Caco-2 (cell line): ENCODE data around the gene FTCD. TPM values are rescaled to one million over a fixed set of nuclear protein-coding genes. Genes with fewer than 3 reads are reported as not detected.
"Not testable (repeated sequence)": the region's sequence is repeated elsewhere in the genome, so short reads cannot be mapped to it uniquely, and the experiment has no call there.

Source experiments
- BruUV-seq: library from RNA; stranded (reverse); fragments of 400-500 nt; replicated peaks from 2 replicates; lab custom pipeline; 2021; lab: Mats Ljungman, UMichigan
- CTCF ChIA-PET: fragments of 300-600 bp; sonication (Branson Sonifier 250); formaldehyde crosslinking; loops from one replicate; lab custom pipeline; 2022; ENCODE audit warnings: antibody characterized with exemption; lab: Charles Lee
- POLR2A ChIA-PET: fragments of 300-600 bp; sonication (Branson Sonifier 250); formaldehyde crosslinking; loops from one replicate; lab custom pipeline; 2022; ENCODE audit warnings: antibody characterized with exemption; lab: Charles Lee
- DNase-seq, 2 experiments: peaks; one replicate each; pipeline versions ENCODE4 v3.0.0 to v3.0.0-alpha.2; 2020 to 2022
- H3K27me3 ChIP-seq: replicated peaks from 2 replicates; pipeline ENCODE4 v1.6.0; 2011; ENCODE audit warnings: low read length; ENCODE audit not compliant: control insufficient read depth, insufficient read depth
- H3K36me3 ChIP-seq: 2 replicates; pipeline ENCODE4 v1.5.1; 2011; ENCODE audit warnings: low read length; ENCODE audit not compliant: control insufficient read depth, insufficient read depth
- H3K4me1 ChIP-seq: fragments of 250-450 bp; sonication (Bioruptor Pico); 2 replicates; pipeline ENCODE4 v1.5.1; 2020; ENCODE audit warnings: mild to moderate bottlenecking
- H3K4me3 ChIP-seq: 2 replicates; pipeline ENCODE4 v1.5.1; 2011; ENCODE audit warnings: low read depth, mild to moderate bottlenecking, control low read depth, low read length
- H3K9me3 ChIP-seq: fragments of 250-450 bp; sonication (Bioruptor Pico); 2 replicates; pipeline ENCODE4 v1.5.1; 2020; ENCODE audit warnings: mild to moderate bottlenecking, moderate library complexity
- H3K27ac Mint-ChIP-seq: one replicate; pipeline ENCODE4 v1.8.0; 2022; ENCODE audit warnings: mixed read lengths; ENCODE audit not compliant: unreplicated experiment
- H3K27me3 Mint-ChIP-seq: one replicate; pipeline ENCODE4 v1.8.0; 2022; ENCODE audit warnings: mixed read lengths; ENCODE audit not compliant: insufficient read depth, unreplicated experiment
- H3K36me3 Mint-ChIP-seq: one replicate; pipeline ENCODE4 v1.8.0; 2022; ENCODE audit warnings: mild to moderate bottlenecking, mixed read lengths; ENCODE audit not compliant: insufficient read depth, unreplicated experiment
- H3K4me1 Mint-ChIP-seq: one replicate; pipeline ENCODE4 v1.8.0; 2022; ENCODE audit warnings: low read depth, mixed read lengths; ENCODE audit not compliant: unreplicated experiment
- H3K4me3 Mint-ChIP-seq: one replicate; pipeline ENCODE4 v1.8.0; 2022; ENCODE audit warnings: mild to moderate bottlenecking, moderate library complexity, mixed read lengths; ENCODE audit not compliant: unreplicated experiment
- H3K9me3 Mint-ChIP-seq: one replicate; pipeline ENCODE4 v1.8.0; 2022; ENCODE audit warnings: mixed read lengths; ENCODE audit not compliant: unreplicated experiment
- intact Hi-C: fragments of 100-400 bp; cut with micrococcal nuclease; formaldehyde crosslinking; loops from one replicate; pipeline ENCODE4 v1.10.0; 2022; ENCODE audit not compliant: unreplicated experiment
- total RNA-seq: library from RNA; stranded (reverse); gene quantifications from 2 replicates; pipeline ENCODE4 v1.2.3, GENCODE V29; 2022
- TF ChIP-seq, protein P1 (sequence below), 2 experiments: fragments of 200-600 bp in 1 of 2; IDR thresholded peaks; 1 replicate in 1 of 2; 2 replicates in 1 of 2; pipeline versions ENCODE4 v1.5.1 to v1.8.0; 2011 to 2022; ENCODE audit warnings: antibody characterized with exemption in 1 of 2, control low read depth in 1 of 2, inconsistent platforms in 1 of 2, low read depth in 1 of 2, low read length in 1 of 2, mild to moderate bottlenecking in 1 of 2, moderate library complexity in 1 of 2; ENCODE audit not compliant: insufficient read depth in 1 of 2, severe bottlenecking in 1 of 2, unreplicated experiment in 1 of 2

The FTCD gene
- total RNA-seq, 1 experiment from 2014 or later, result 3.5 TPM

- DNase-seq, result no peak
- no peak overlapping the region for H3K27ac Mint-ChIP-seq
- Histone ChIP-seq H3K27me3 (no peaks in the 10 kb centered on the region), H3K36me3 (no peaks in the 10 kb centered on the region), H3K9me3 (peaks cover 3% of the 10 kb centered on the region; the same call in 1 of the 2 replicates), H3K4me3 (no peak overlapping the region), H3K4me1 (no peaks in the 10 kb centered on the region)
- H3K9me3 Mint-ChIP-seq, result peaks cover 18% of the 10 kb centered on the region
- no TSS peak for BruUV-seq
- POLR2A ChIA-PET, result no interaction called here
- H3K4me1 Mint-ChIP-seq, result no peaks in the 10 kb centered on the region
- TF ChIP-seq, protein P1, sequence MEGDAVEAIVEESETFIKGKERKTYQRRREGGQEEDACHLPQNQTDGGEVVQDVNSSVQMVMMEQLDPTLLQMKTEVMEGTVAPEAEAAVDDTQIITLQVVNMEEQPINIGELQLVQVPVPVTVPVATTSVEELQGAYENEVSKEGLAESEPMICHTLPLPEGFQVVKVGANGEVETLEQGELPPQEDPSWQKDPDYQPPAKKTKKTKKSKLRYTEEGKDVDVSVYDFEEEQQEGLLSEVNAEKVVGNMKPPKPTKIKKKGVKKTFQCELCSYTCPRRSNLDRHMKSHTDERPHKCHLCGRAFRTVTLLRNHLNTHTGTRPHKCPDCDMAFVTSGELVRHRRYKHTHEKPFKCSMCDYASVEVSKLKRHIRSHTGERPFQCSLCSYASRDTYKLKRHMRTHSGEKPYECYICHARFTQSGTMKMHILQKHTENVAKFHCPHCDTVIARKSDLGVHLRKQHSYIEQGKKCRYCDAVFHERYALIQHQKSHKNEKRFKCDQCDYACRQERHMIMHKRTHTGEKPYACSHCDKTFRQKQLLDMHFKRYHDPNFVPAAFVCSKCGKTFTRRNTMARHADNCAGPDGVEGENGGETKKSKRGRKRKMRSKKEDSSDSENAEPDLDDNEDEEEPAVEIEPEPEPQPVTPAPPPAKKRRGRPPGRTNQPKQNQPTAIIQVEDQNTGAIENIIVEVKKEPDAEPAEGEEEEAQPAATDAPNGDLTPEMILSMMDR (IDR thresholded peaks at IDR 0.05; ENCODE audit: insufficient read depth in 1 of 2, low read depth in 1 of 2, low read length in 1 of 2, severe bottlenecking in 1 of 2, unreplicated experiment in 1 of 2), result no peak
- peaks cover 9% of the 10 kb centered on the region for H3K27me3 Mint-ChIP-seq
- no peak overlapping the region for H3K4me3 Mint-ChIP-seq
- intact Hi-C loops, result no loop called here
- CTCF ChIA-PET, result no interaction called here
- no peaks in the 10 kb centered on the region for H3K36me3 Mint-ChIP-seq
Measured at GRCh38 chr21:46178961-46179360, 23.6 kb upstream of the FTCD start.

DNA sequence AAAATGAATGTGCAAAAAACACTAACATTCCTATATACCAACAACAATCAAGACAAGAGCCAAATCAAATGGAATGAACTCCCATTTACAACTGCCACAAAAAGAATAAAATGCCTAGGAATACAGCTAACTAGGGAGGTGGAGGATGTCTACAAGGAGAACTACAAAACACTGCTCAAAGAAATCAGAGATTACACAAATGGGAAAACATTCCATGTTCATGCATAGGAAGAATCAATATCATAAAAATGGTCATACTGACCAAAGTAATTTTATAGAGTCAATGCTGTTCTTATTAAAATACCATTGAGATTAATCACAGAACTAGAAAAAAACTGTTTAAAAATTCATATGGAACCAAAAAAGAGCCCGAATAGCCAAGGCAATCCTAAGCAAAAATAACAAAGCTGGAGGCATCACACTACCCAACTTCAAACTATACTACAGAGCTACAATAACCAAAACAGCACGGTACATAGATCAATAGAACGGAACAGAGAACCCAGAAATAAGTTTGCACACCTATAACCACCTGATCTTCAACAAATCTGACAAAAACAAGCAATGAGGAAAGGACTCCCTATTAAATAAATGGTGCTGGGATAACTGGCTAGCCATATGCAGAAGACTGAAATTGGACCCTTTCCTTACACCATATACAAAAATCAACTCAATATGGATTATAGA, 21.2 kb upstream of the FTCD start:
- not testable (repeated sequence) for H3K27ac Mint-ChIP-seq, BruUV-seq, H3K4me1 Mint-ChIP-seq

GRCh38 chr21:46173573-46173972, 18.2 kb upstream of the FTCD start:
- ChIA-PET POLR2A (no interaction called here), CTCF (no interaction called here)
- Histone ChIP-seq H3K9me3 (peaks cover 3% of the 10 kb centered on the region; the same call in 1 of the 2 replicates), H3K36me3 (no peaks in the 10 kb centered on the region), H3K4me1 (no peaks in the 10 kb centered on the region), H3K4me3 (no peak overlapping the region), H3K27me3 (no peaks in the 10 kb centered on the region)
- BruUV-seq, result no TSS peak
- H3K27ac Mint-ChIP-seq, result no peak overlapping the region
- TF ChIP-seq, protein P1 (IDR thresholded peaks at IDR 0.05; ENCODE audit: insufficient read depth in 1 of 2, low read depth in 1 of 2, low read length in 1 of 2, severe bottlenecking in 1 of 2, unreplicated experiment in 1 of 2), result no peak
- peaks cover 13% of the 10 kb centered on the region for H3K27me3 Mint-ChIP-seq
- H3K4me1 Mint-ChIP-seq, result no peaks in the 10 kb centered on the region
- no peaks in the 10 kb centered on the region for H3K36me3 Mint-ChIP-seq
- H3K9me3 Mint-ChIP-seq, result peaks cover 18% of the 10 kb centered on the region
- intact Hi-C loops, result no loop called here
- H3K4me3 Mint-ChIP-seq, result no peak overlapping the region
- DNase-seq, result no peak

More for the DNA sequence above, 21.2 kb upstream of the FTCD start:
- H3K4me3 ChIP-seq, H3K27me3 ChIP-seq, POLR2A ChIA-PET, H3K9me3 ChIP-seq, intact Hi-C loops, H3K4me1 ChIP-seq, H3K36me3 Mint-ChIP-seq, DNase-seq, H3K36me3 ChIP-seq, H3K4me3 Mint-ChIP-seq: not testable (repeated sequence)
- CTCF ChIA-PET, result interaction anchor here (0.5 kb wide), 1 partner anchor 33 kb away, joined by 3 read pairs; no protein-coding TSS in a partner anchor
- Mint-ChIP-seq H3K27me3 (peaks cover 13% of the 10 kb centered on the region), H3K9me3 (peaks cover 18% of the 10 kb centered on the region)
